ENCODE results near the gene TNFAIP8L1. TPM values are rescaled to one million over a fixed set of nuclear protein-coding genes. Genes with fewer than 3 reads are reported as not detected.

Gene TNFAIP8L1
- total and polyA plus RNA-seq, 4 donors = 15.6 to 29.0 (median 20.1) TPM

- H3K9ac ChIP-seq (ENCODE audit: low read depth in 1 of 2, low read length in 2 of 2) = no peak overlapping the region
- H3K9me3 ChIP-seq (ENCODE audit: control insufficient read depth in 4 of 4, low read length in 3 of 4) = no peaks in the 10 kb centered on the region
- H3K36me3 ChIP-seq (ENCODE audit: control insufficient read depth in 4 of 4, insufficient read depth in 3 of 4, low read depth in 1 of 4, low read length in 3 of 4) = peaks cover 24 to 50% (median 32%) of the 10 kb centered on the region in 4 donors
- peaks cover 13 to 47% (median 32%) of the 10 kb centered on the region in 4 donors for H3K4me1 ChIP-seq (ENCODE audit: control insufficient read depth in 4 of 4, insufficient read depth in 4 of 4, low read length in 3 of 4)
- DNase-seq (ENCODE audit: low spot score) = no peak
- TF ChIP-seq ATF3 (IDR thresholded peaks at IDR 0.05) = no peak
- no peak for TF ChIP-seq REST (IDR thresholded peaks at IDR 0.05)
- TF ChIP-seq TAF1 (conservative IDR thresholded peaks at IDR 0.05) = no peak
- no peak for TF ChIP-seq CTCF (IDR thresholded peaks at IDR 0.05; ENCODE audit: low read depth, low read length, missing input control)
- no peak for TF ChIP-seq RAD21 (IDR thresholded peaks at IDR 0.05)
- TF ChIP-seq NR2F2 (IDR thresholded peaks at IDR 0.05) = no peak
- no peak for TF ChIP-seq FOXA2 (IDR thresholded peaks at IDR 0.05)
- no peak for TF ChIP-seq EGR1 (IDR thresholded peaks at IDR 0.05; ENCODE audit: low read depth in 2 of 2)
- no peak for TF ChIP-seq SP1 (IDR thresholded peaks at IDR 0.05)
- TF ChIP-seq RXRA (IDR thresholded peaks at IDR 0.05) = no peak
- no peak for TF ChIP-seq JUND (IDR thresholded peaks at IDR 0.05)
- no peak for TF ChIP-seq MAX (IDR thresholded peaks at IDR 0.05)
- no peak for TF ChIP-seq HNF4G (IDR thresholded peaks at IDR 0.05)
- no peak for TF ChIP-seq YY1 (IDR thresholded peaks at IDR 0.05)
- 93% methylated on average over 27 of the region's 27 CpGs for WGBS
- H3K4me3 ChIP-seq (ENCODE audit: low read depth in 1 of 3, low read length in 3 of 3) = no peak overlapping the region
- H3K27ac ChIP-seq (ENCODE audit: low read depth in 1 of 2, low read length in 2 of 2) = no peak overlapping the region
- no peaks in the 10 kb centered on the region for H3K27me3 ChIP-seq (ENCODE audit: control insufficient read depth in 4 of 4, insufficient read depth in 4 of 4, low read length in 3 of 4)
Observed at GRCh38 chr19:4692251-4693077, 53.1 kb downstream of the TNFAIP8L1 start.

GRCh38 chr19:4693078-4693350, 53.7 kb downstream of the TNFAIP8L1 start:
- Histone ChIP-seq H3K27ac (ENCODE audit: low read depth in 1 of 2, low read length in 2 of 2) (no peak overlapping the region), H3K36me3 (ENCODE audit: control insufficient read depth in 4 of 4, insufficient read depth in 3 of 4, low read depth in 1 of 4, low read length in 3 of 4) (peaks cover 29 to 51% (median 33%) of the 10 kb centered on the region in 4 donors), H3K9me3 (ENCODE audit: control insufficient read depth in 4 of 4, low read length in 3 of 4) (no peaks in the 10 kb centered on the region), H3K4me3 (ENCODE audit: low read depth in 1 of 3, low read length in 3 of 3) (no peak overlapping the region), H3K27me3 (ENCODE audit: control insufficient read depth in 4 of 4, insufficient read depth in 4 of 4, low read length in 3 of 4) (no peaks in the 10 kb centered on the region), H3K4me1 (ENCODE audit: control insufficient read depth in 4 of 4, insufficient read depth in 4 of 4, low read length in 3 of 4) (peaks cover 13 to 47% (median 32%) of the 10 kb centered on the region in 4 donors), H3K9ac (ENCODE audit: low read depth in 1 of 2, low read length in 2 of 2) (no peak overlapping the region)
- 97% methylated on average over 7 of the region's 7 CpGs for WGBS
- TF ChIP-seq FOXA1 (IDR thresholded peaks at IDR 0.05) (no peak), GABPA (IDR thresholded peaks at IDR 0.05 in 1 of 2, conservative IDR thresholded peaks at IDR 0.05 in 1 of 2) (no peak), TAF1 (conservative IDR thresholded peaks at IDR 0.05) (no peak), NR2F2 (IDR thresholded peaks at IDR 0.05) (no peak), ATF3 (IDR thresholded peaks at IDR 0.05) (no peak), RAD21 (IDR thresholded peaks at IDR 0.05) (no peak)
- no peak for DNase-seq (ENCODE audit: low spot score)

Data from liver (tissue), 9 donors.